GM19438 (cell line): ENCODE measurements around the gene WDR37.
A peak's percentile ranks its signal among the peaks of the same experiment; 100 is the strongest.
"Not testable (repeated sequence)": the region's sequence is repeated elsewhere in the genome, so short reads cannot be mapped to it uniquely, and the experiment has no call there.

ENCODE experiments used
- ATAC-seq: cut with Tn5 transposase; IDR thresholded peaks from one replicate; pipeline ENCODE4 v1.9.1; 2021; ENCODE audit warnings: low read depth; ENCODE audit not compliant: unreplicated experiment

Gene WDR37

DNA sequence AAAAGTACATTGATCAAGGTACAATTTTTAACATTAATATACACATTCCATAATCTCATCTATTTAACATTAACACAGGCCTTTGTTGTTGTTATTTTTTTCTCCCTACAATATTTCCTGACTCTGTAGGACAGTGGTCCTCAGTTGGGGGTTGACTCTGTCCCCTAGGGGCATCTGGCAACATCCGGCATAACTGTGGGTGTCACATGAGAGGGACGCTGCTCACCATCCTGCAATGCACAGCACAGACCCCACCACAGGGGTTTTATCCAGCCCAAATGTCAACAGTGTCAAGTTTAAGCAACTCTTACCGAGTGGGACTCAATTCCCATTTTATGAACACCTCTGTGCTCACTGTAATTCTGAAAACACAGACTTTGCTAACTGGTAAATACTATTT is 16.1 kb upstream of the WDR37 start:
- no peak for ATAC-seq

DNA sequence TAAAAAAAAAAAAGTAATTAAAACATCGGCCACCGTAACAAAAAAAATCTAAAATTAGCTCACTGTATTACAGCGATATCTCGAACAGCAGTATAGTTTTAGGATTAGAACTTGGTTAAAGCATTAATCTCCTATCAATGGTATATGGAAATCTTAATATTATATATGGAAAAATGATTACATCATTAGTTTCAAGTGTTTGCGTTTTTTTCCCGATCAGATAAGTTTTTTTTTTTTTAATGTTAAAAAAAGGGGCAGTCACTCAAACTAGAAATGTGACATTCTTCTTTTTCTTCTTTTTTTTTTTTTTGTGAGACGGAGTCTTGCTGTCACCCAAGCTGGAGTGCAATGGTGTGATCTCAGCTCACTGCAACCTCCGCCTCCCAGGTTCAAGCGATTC is 14.7 kb upstream of the WDR37 start:
- ATAC-seq = no peak

DNA sequence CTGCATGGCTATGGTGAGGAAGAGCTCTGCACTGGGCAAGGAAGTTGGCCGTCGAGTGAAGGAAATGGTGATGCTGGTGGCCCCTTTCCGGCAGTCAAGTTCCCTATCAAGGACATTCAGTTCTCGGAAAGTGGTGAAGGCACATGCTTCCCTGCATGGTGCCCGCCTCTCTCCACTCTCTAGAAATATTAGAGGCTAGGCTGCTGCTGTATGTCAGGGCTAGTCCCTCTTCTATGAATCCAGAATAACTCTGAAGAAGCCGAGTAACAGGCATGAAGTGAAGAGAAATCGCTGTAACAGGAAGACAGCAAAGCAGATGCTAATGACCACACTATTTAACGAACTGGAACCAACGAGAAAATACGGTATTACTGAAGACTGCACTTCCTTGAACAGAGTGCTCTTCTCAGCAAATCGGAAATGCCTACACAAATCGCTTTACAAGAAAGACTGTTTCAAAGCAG is 12.6 kb upstream of the WDR37 start:
- ATAC-seq = peak; percentile 49

DNA sequence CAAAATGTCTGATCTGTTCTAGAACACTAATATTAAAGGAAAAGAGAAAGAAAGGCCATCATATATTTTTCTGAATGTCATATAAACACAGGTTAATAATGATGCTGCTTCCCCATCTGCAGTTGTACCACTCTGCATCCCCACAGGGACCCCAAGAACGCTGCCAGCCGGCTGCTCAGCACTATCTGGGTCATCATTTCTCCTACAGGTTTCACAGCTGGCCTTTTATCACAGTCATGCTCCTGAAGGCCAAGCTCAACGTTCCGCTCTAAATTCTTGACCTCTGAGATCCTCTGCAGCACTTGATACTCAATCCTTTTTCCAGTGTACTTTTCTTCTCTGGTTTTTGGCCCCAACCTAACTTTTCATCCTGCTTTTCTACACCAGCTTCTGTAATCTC is 12.0 kb upstream of the WDR37 start:
- ATAC-seq = no peak

DNA sequence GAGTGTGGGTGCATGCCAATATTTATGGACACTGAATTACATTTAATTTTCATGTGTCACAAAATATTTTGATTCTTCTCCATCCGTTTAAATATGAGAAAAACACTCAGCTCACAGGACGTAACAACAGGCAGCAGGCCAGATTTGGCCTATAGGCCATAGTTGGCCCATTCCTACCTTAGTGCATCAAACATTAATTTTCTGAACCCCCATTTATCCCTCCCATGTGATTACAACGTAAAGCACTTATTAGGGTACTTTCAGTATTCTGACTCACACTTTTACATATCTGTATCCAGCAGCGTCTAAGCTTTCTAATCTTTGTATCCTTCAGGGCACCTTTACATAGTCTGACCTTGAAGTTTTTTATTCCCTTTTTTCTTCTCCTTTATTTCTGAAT is 11.2 kb upstream of the WDR37 start:
- ATAC-seq = no peak

DNA sequence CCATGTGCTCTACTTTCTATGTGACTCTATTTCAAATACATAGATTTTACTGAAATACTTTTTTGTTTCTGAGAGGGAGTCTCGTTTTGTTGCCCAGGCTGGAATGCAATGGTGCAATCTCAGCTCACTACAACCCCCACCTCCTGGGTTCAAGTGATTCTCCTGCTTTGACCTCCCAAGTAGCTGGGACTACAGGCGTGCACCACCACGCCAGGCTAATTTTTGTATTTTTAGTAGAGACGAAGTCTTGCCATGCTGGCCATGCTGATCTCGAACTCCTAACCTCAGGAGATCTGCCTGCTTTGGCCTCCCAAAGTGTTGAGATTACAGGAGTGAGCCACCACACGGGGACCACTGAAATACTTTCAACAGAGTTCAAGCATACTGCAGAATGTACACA is 10.8 kb upstream of the WDR37 start:
- ATAC-seq = no peak

DNA sequence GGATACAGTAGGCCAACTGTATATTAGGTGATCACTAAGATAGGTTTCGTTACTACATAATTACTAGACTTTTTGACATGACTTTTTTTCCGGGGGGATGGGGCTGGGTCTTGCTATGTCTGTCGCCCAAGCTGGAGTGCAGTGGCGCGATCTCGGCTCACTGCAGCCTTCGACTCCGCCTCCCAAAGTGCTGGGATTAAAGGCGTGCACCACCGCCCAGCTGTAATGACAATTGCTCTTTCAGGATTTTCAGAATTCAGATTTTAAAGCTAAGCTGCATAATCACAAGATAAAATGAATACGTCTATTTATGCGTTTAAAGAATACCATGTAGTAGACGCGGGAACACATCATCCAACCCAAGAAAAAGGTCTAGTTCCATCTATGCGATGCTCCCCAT is 8.2 kb upstream of the WDR37 start:
- no peak for ATAC-seq

DNA sequence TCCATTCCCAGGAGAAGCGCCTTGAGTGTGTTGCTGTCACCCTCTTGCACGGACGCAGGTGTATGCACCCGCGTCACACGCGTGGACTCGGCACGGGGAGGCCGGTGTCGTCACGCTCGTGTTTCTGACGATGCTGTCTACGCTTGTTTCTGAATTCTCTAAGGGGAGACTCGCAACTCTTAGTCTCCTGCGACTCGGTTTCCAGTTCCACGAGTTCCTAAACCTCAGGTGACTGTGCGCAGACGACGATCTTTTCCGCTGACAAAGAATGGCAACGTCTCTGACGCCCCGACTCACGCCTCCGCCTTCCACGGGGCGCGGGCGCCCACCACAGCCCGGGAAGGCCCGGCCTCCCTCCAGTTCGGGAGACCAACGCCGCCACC is 7.8 kb upstream of the WDR37 start:
- ATAC-seq = peak; percentile 10

DNA sequence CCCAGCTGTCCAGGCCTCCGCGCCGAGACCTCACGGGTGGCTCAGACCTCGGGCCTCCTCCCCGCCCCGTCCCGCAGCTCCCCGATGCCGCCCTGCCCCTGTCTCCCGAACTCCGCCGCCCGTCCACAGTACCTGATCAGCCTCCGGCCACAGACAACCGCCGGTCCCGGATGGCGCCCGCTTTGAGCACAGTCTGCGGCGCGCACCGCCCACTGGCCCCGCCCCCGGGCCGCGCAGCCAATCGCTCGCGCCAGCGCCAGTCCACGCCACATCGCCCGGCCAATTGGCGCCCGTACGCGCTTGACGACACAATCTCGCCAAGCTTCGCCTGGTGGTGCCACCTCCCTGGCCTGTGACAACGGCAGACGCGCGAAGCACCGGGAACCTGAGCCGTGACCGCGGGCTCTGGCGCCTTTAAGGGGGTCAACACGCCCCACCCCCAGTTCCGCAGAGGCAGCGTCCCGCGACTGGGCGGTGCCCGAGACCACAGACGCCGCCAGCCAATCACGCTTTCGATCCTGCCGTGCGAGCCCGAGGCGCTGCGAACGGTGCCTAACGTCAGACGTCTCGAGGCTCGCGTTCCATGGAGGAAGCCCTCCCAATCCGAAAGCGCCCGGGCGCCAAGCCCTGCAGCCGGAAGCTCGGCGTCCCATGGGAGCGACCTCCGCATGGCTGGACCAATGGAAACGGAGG is 7.3 kb upstream of the WDR37 start, which contains the start of gene IDI1:
Gene IDI1 (minus strand): TSS at position 388 of the 693 bp plus-strand sequence. CDS start 116 bp downstream, at position 272.
- peak; percentile 71 for ATAC-seq

DNA sequence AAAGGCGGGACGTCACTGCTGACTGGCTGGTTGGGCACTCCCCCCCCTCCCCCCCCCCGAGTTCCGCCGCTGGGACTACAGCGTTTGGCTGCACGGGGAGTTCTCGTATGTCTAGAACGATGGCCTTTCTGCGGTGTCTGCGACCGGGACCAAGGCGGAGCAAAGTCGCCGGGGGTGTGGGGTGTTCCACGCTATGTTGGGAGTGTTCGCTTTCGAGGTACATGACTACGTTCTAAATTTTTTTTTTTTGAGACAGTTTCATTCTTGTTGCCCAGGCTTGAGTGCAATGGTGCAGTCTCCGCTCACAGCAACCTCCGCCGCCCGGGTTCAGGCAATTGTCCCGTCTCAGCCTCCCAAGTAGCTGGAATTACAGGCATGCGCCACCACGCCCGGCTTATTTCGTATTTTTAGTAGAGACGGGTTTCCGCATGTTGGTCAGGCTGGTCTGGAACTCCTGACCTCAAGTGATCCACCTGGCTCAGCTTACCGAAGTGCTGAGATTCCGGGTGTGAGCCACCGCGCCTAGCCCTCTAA is 6.7 kb upstream of the WDR37 start:
- peak; percentile 1 for ATAC-seq

DNA sequence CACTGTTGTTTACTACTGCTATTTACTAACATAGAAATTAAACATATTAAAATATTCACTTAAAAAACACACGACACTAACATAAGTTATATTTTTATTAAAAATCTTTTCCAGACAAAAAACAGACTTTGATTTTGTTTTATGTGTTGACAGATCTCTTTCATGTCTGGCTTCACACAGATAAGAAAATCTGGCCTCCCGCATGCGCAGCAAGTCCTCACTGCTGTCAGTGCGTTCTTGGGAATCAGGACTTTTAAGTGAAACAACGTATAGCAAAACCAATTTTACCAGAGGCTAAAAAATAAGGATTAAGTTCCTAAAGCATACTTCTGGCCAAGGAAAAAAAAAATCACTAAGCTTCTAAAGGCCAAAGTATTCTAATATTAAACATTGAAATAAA is 6.0 kb upstream of the WDR37 start:
- no peak for ATAC-seq

DNA sequence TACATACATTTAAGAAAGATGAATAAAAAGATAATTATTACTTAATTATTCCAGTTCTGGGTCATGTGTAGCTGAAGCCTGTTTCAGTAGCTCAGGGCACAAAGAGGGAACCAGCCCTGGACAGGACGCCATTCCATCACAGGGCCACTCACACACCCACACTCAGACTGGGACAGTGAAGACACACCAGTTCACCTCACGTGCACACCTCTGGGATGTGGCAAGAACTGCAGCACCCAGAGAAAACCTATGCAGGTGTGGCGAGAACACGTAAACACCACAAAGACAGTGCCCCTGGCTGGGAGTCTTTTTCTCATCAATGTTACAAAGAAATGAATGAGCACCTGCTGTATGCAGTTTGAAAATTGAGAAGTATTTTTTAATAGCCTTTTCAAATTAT is 5.6 kb upstream of the WDR37 start:
- ATAC-seq = no peak

DNA sequence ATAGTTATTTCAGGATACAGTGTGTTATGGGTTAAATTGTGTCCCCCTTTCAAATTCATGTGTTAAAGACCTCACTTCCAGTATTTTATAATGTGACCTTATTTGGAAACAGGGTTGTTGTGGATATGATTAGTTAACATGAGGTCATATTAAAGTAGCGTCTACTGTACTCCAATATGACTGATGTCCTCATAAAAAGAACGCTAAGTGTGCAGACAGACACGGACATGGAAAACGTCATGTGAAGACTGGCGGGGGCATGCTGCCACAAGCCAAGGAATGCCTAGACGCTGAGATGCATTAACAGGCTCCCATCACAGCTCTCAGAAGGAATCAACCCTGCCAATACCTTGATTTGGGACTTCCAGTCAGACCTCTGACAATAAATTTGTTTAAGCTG is 1.5 kb upstream of the WDR37 start:
- ATAC-seq = no peak

DNA sequence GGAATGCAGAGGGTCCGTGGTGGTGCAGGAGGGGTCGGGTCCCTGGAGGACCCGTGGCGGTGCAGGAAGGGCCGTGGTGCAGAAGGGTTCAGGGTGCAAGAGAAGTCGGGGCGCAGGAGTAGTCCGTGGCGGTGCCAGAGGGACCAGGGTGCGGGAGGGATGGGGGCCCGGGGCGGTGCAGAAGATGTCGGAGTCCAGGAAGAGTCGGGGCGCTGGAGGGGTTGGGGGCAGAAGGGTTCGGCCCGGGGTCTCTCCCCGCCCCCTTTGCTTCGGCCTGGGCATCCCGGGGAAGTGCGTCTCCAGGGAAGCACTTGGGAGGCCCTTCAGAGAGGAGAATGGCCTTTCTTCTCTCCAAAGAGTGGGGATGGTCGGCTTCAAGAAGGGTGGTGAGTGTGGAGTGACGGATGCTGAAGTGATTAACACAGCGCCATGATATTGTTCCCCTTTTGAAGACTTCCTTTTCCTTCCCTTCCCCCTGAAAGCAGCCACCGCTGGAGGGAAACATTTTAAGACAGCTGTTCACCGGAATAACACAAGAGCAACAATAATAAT is 997 bp downstream of the WDR37 start:
- peak; percentile 13 for ATAC-seq

DNA sequence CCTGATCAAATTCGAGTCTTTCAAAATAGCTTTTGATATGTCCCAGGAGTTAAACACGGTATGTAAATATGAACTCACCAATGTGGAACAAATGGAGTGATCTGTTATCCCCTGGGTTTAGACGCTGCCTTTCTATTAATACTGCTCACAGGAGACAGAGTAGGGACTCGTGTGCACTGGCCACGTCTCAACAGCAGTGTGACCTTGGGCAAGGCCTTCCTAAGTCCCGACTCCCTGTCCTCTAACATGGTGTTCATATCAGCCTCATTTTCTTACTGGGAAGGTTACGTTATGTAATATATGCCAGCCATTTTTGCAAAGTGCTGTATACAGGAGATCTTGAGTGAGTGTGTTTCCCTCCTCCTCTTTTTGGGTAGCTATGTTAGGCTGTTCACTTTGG is 1.8 kb downstream of the WDR37 start:
- ATAC-seq = no peak

DNA sequence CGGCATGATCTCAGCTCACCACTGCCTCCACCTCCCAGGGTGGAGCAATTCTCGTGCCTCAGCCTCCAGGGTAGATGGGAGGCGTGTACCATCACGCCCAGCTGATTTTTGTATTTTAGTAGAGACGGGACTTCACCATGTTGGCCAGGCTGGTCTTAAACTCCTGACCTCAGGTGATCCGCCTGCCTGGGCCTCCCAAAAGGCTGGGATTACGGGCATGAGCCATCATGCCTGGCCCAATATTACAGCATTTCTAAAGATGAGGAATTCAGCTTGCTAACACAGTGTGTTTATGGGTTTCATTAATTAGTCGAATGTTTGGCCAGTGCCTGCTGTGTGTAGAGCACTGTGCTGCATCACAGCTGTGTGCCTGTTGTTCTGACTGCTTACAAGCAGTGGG is 3.7 kb downstream of the WDR37 start:
- ATAC-seq = no peak

DNA sequence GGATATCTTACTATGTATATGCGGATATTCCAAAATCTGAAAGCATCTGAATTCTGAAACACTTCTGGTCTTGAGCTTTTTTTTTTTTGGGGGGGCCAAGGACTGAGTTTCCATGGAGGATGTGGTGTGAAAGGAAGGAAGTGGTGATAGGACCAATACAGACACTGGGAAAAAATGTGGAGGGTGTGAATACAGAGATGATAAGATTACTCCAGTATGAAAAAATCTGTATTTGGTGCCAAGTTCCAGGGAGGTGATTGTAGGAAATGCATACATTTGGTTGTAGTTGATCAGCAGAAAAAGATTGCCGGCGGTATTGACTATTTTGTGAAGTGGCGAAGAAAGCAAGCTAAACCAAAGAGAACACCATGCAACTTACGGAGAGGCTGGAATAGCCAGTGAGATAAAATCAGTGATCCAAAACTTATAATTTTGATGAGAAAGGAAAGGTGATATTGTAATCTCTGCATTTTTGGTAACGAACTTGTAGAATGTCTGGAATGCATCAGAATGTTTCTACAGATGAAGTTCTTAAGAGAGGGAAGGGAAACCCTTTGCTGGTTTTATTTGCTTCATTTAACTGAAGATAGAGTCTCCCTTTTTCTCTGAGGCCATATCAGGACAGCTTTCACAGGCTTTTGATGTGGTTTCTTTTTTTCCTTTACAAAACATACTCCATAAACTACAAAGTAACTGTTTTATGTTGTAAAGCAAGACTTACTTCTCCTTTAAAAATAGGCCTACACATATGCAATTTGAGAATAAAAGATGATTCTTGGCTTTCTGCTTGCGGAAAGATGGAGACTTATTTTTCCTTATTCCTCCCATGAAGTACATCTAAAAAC is 6.0 kb downstream of the WDR37 start:
- ATAC-seq = no peak

DNA sequence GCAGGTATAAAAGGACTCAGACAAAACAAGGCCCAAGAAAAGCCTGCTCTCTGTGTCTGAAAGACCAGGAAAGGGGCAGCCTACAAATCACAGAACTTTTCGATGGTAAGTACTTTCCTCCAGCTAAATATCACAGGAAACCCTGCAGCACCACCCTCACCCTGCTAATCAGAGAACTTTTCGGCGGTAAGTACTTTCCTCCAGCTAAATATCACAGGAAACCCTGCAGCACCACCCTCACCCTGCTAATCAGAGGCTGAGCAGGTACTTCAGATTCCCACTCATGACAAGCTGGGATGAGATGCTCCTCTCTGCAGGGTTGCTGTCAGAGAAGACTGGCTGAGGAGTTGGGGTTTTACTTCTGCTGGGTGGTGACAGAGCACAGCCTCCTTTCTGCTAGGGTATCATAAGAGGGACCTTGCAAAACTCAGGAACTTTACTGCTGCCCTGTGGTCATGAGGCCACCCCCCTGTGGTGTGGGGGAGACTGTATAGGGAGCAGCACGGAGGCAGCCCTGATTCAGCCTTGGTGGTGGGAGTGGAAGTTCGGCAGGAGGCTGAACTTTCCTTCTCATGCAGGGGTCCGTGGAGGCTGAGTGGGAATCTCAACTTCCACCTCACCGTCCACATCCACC is 7.2 kb downstream of the WDR37 start:
- no peak for ATAC-seq

DNA sequence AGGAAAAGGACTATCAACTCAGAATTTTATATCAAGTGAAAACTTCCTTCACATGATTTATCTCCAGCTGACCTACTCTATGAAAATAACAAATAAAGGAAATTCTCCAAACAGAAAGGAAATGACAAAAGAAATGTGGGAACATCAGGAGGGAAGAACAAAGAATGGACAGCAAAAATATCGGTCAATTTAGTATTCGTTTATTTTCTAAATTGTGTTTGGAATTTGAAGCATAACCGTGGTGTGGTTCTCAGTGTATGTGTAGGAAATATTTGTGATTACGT is 8.7 kb downstream of the WDR37 start:
- no peak for ATAC-seq

DNA sequence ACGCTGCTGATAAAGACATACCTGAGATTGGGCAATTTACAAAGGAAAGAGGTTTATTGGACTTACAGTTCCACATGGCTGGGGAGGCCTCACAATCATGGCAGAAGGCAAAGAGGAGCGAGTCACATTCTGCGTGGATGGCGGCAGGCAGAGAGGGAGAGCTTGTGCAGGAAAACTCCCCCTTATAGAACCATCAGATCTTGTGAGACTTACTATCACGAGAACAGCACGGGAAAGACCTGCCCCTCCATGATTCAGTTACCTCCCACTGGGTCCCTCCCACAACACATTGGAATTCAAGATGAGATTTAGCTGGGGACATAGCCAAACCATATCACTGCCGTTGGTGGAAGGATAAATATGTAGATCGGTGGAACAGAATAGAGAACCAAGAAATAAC is 10.5 kb downstream of the WDR37 start:
- not testable (repeated sequence) for ATAC-seq
